Measurements from ENCODE around the gene ZNF836. TPM values are rescaled to one million over a fixed set of nuclear protein-coding genes. Genes with fewer than 3 reads are reported as not detected.

Gene ZNF836
- total RNA-seq, 1 donor from 2014 or later, result 2.8 TPM

DNA sequence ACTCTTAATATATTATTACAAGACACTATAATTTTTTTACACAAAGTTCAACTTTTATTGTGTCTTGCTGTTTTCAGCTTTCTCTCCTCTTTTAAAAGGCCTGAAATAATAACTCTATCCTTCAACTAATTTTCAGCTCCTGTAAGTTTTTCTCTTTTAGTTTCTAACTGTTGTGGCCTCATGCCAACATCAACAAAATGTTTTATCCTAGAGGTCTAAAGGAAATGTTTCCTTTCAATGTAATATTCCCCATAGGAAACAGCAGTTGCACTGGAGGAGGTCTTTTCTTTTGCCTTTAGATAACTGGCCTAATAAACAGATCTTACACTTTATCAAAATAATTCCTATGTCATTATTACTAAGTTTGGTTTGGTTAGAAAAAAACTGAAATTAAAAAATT lies 23.2 kb downstream of the ZNF836 start:
- H3K4me3 ChIP-seq, result no peak overlapping the region
- intact Hi-C loops (cut with DNase I), result no loop called here

DNA sequence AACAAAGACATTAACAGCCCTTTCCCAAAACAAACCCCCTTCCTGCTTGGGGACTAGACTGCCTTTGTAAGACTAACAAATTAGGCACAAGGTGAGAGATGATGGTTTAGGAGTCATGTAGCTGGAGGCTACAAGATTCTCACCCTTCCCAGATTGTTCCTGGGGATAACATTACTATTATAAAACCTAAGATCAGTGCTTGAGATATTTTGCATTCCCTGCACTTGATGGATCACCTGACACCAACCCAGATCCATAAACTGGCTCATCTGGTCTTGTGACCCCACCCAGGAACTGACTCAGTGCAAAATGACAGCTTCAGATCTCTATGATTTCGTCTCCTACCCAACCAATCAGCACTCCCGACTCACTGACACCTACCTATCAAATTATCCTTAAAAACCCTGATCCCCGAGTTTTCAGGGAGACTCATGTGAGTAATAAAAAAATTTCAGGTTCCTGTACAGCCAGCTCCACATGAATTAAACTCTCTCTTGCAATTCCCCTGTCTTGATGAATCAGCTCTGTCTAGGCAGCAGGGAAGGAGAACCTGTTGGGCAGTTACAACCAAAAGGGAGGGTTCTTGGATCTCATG lies 29.3 kb downstream of the ZNF836 start:
- Histone ChIP-seq H3K4me1 (peaks cover 0 to 6% of the 10 kb centered on the region in 2 donors), H3K4me3 (no peak overlapping the region), H3K27me3 (no peaks in the 10 kb centered on the region), H3K9me3 (no peaks in the 10 kb centered on the region), H3K27ac (no peak overlapping the region), H3K36me3 (no peaks in the 10 kb centered on the region)
- intact Hi-C loops (cut with DNase I), result no loop called here
- TF ChIP-seq, protein P1, sequence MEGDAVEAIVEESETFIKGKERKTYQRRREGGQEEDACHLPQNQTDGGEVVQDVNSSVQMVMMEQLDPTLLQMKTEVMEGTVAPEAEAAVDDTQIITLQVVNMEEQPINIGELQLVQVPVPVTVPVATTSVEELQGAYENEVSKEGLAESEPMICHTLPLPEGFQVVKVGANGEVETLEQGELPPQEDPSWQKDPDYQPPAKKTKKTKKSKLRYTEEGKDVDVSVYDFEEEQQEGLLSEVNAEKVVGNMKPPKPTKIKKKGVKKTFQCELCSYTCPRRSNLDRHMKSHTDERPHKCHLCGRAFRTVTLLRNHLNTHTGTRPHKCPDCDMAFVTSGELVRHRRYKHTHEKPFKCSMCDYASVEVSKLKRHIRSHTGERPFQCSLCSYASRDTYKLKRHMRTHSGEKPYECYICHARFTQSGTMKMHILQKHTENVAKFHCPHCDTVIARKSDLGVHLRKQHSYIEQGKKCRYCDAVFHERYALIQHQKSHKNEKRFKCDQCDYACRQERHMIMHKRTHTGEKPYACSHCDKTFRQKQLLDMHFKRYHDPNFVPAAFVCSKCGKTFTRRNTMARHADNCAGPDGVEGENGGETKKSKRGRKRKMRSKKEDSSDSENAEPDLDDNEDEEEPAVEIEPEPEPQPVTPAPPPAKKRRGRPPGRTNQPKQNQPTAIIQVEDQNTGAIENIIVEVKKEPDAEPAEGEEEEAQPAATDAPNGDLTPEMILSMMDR (IDR thresholded peaks at IDR 0.05), result no peak
- no peak for DNase-seq (ENCODE audit: low spot score in 2 of 2)

More for the DNA sequence above, 23.2 kb downstream of the ZNF836 start:
- Histone ChIP-seq H3K27ac (no peak overlapping the region), H3K36me3 (no peaks in the 10 kb centered on the region), H3K4me1 (no peaks in the 10 kb centered on the region), H3K27me3 (no peaks in the 10 kb centered on the region), H3K9me3 (peaks cover under 1 to 13% of the 10 kb centered on the region in 2 donors)
- no peak for DNase-seq (ENCODE audit: low spot score in 2 of 2)
- TF ChIP-seq, protein P1 (IDR thresholded peaks at IDR 0.05), result no peak

GRCh38 chr19:52141203-52141602 lies 30.2 kb downstream of the ZNF836 start:
- intact Hi-C loops (cut with DNase I), result no loop called here
- peaks cover 0 to 6% of the 10 kb centered on the region in 2 donors for H3K4me1 ChIP-seq
- H3K4me3 ChIP-seq, result no peak overlapping the region
- no peaks in the 10 kb centered on the region for H3K9me3 ChIP-seq
- TF ChIP-seq, protein P1 (IDR thresholded peaks at IDR 0.05), result no peak
- H3K27ac ChIP-seq, result peak overlapping the region; percentile 75 to 93
- H3K36me3 ChIP-seq, result no peaks in the 10 kb centered on the region
- no peak for DNase-seq (ENCODE audit: low spot score in 2 of 2)
- H3K27me3 ChIP-seq, result no peaks in the 10 kb centered on the region

- Histone ChIP-seq H3K27ac (peak overlapping the region; percentile 93 to 96), H3K4me1 (peaks cover 0 to 6% of the 10 kb centered on the region in 2 donors), H3K36me3 (no peaks in the 10 kb centered on the region), H3K27me3 (no peaks in the 10 kb centered on the region), H3K4me3 (peak overlapping the region; percentile 93 to 97), H3K9me3 (no peaks in the 10 kb centered on the region)
- DNase-seq (ENCODE audit: low spot score in 2 of 2), result no peak
- intact Hi-C loops (cut with DNase I), result loop anchor here (1.0 kb wide), 2 partner anchors 31 to 49 kb away; partner anchors contain the start of gene ZNF836
- TF ChIP-seq, protein P1 (IDR thresholded peaks at IDR 0.05), result no peak
Measured at GRCh38 chr19:52140032-52140710, 31.2 kb downstream of the ZNF836 start.

GRCh38 chr19:52139252-52140031 lies 32.0 kb downstream of the ZNF836 start, which contains the start of gene ZNF616:
Gene ZNF616 (minus strand): TSS chr19:52139938. CDS start chr19:52130512, 9,426 bp downstream.
- TF ChIP-seq, protein P1 (IDR thresholded peaks at IDR 0.05), result peak; percentile 75 to 88 (median 80)
- Histone ChIP-seq H3K27me3 (no peaks in the 10 kb centered on the region), H3K4me1 (peaks cover 0 to 6% of the 10 kb centered on the region in 2 donors), H3K9me3 (no peaks in the 10 kb centered on the region), H3K36me3 (no peaks in the 10 kb centered on the region), H3K4me3 (peak within 1 kb of the TSS; percentile 93 to 97), H3K27ac (peak within 1 kb of the TSS; percentile 93 to 96)
- intact Hi-C loops (cut with DNase I), result loop anchor here (1.0 to 2.0 kb wide), 6 partner anchors 32 to 157 kb away; partner anchors contain the start of genes ZNF480, ZNF766, ZNF836 and ZNF841
- peak; percentile 76 to 97 for DNase-seq (ENCODE audit: low spot score in 2 of 2)
